Endothelial cell of umbilical vein (primary cell): ENCODE results near the gene OXNAD1. TPM values are rescaled to one million over a fixed set of nuclear protein-coding genes. Genes with fewer than 3 reads are reported as not detected.

Experiments used
- BruUV-seq: library from RNA; stranded (reverse); fragments of 400-500 nt; replicated peaks from 2 replicates; lab custom pipeline; 2021; lab: Mats Ljungman, UMichigan
- CTCF ChIA-PET: fragments of 300-600, 350-600 bp; sonication (Branson Sonifier 250); formaldehyde crosslinking; loops from one replicate; lab custom pipeline; 2021; ENCODE audit warnings: antibody characterized with exemption, inconsistent platforms; lab: Charles Lee
- POLR2A ChIA-PET: fragments of 300-600, 350-600 bp; sonication (Branson Sonifier 250); formaldehyde crosslinking; loops from one replicate; lab custom pipeline; 2021; ENCODE audit warnings: antibody characterized with exemption, inconsistent platforms; lab: Charles Lee
- DNase-seq: peaks from one replicate; pipeline ENCODE4 v3.0.0-alpha.2; 2011; ENCODE audit warnings: low read depth, low spot score
- FAIRE-seq: peaks from 2 replicates; lab custom pipeline; 2011; peaks lifted over from hg19 to GRCh38; lab: Jason Lieb, UNC
- H2AFZ ChIP-seq: 2 replicates; pipeline ENCODE4 v1.6.0; 2012; ENCODE audit warnings: low read depth, low read length, control low read depth, inconsistent platforms
- H3K27ac ChIP-seq: 2 replicates; pipeline ENCODE4 v1.5.1; 2011; ENCODE audit warnings: low read depth, mild to moderate bottlenecking, control low read depth, low read length, moderate library complexity; ENCODE audit not compliant: insufficient read depth
- H3K27me3 ChIP-seq, 2 experiments: 2 replicates each; pipeline versions ENCODE4 v1.6.0 to v1.6.1; 2011; ENCODE audit warnings: low read length in 2 of 2, mixed read lengths in 1 of 2; ENCODE audit not compliant: control insufficient read depth in 2 of 2, insufficient read depth in 2 of 2
- H3K36me3 ChIP-seq, 2 experiments: 2 replicates in 1 of 2; 3 replicates in 1 of 2; pipeline ENCODE4 v1.5.1; 2011; ENCODE audit warnings: low read length in 2 of 2, mild to moderate bottlenecking in 1 of 2, moderate library complexity in 1 of 2; ENCODE audit not compliant: control insufficient read depth in 2 of 2, insufficient read depth in 2 of 2; ENCODE audit errors: extremely low read depth in 1 of 2
- H3K4me1 ChIP-seq: 3 replicates; pipeline ENCODE4 v1.5.1; 2011; ENCODE audit warnings: mild to moderate bottlenecking, low read length; ENCODE audit not compliant: control insufficient read depth, insufficient read depth; ENCODE audit errors: extremely low read depth
- H3K4me2 ChIP-seq: 2 replicates; pipeline ENCODE4 v1.6.1; 2011; ENCODE audit warnings: low read length, control low read depth, mixed read lengths; ENCODE audit not compliant: insufficient read depth
- H3K4me3 ChIP-seq, 3 experiments: fragments of 200-600 bp in 1 of 3; sonication (generic), shearing (Covaris generic) in 1 of 3; replicated peaks in 1 of 3; 2 replicates each; pipeline ENCODE4 v1.5.1; 2011 to 2016; ENCODE audit warnings: control low read depth in 3 of 3, low read length in 3 of 3, mild to moderate bottlenecking in 2 of 3, inconsistent platforms in 1 of 3, low read depth in 1 of 3, moderate library complexity in 1 of 3; ENCODE audit not compliant: insufficient read depth in 1 of 3
- H3K79me2 ChIP-seq: 2 replicates; pipeline ENCODE4 v1.6.0; 2012; ENCODE audit warnings: low read length, inconsistent platforms; ENCODE audit not compliant: control insufficient read depth, insufficient read depth
- H3K9ac ChIP-seq: replicated peaks from 2 replicates; pipeline ENCODE3; 2011; ENCODE audit warnings: low read length, control low read depth; ENCODE audit not compliant: insufficient read depth; ENCODE audit errors: extremely low read depth
- H3K9me1 ChIP-seq: replicated peaks from 3 replicates; pipeline ENCODE4 v1.6.0; 2011; ENCODE audit warnings: mild to moderate bottlenecking, low read length; ENCODE audit not compliant: control insufficient read depth, insufficient read depth; ENCODE audit errors: extremely low read depth
- H3K9me3 ChIP-seq: replicated peaks from 2 replicates; pipeline ENCODE4 v1.5.1; 2012; ENCODE audit warnings: low read length, inconsistent platforms; ENCODE audit not compliant: control insufficient read depth, insufficient read depth
- H4K20me1 ChIP-seq: replicated peaks from 2 replicates; pipeline ENCODE3; 2011; ENCODE audit warnings: mild to moderate bottlenecking, low read length; ENCODE audit not compliant: control insufficient read depth, insufficient read depth; ENCODE audit errors: extremely low read depth
- CTCF ChIP-seq, 2 donors: IDR thresholded peaks; 1 replicate in 1 of 2; 2 replicates in 1 of 2; pipeline ENCODE4 v1.5.1; 2011; ENCODE audit warnings: low read length in 2 of 2, mild to moderate bottlenecking in 2 of 2, moderate library complexity in 2 of 2, control low read depth in 1 of 2, inconsistent platforms in 1 of 2, low read depth in 1 of 2; ENCODE audit not compliant: insufficient read depth in 1 of 2; ENCODE audit errors: extremely low read depth in 1 of 2
- EZH2 ChIP-seq: IDR thresholded peaks from 2 replicates; pipeline ENCODE4 v1.6.1; 2012; ENCODE audit warnings: borderline replicate concordance, low read depth, mild to moderate bottlenecking, moderate library complexity, low read length, inconsistent platforms; ENCODE audit not compliant: severe bottlenecking
- FOS ChIP-seq: IDR thresholded peaks from 2 replicates; pipeline ENCODE4 v1.6.1; 2011; ENCODE audit warnings: mild to moderate bottlenecking, low read length, moderate library complexity, borderline replicate concordance; ENCODE audit not compliant: insufficient read depth
- GATA2 ChIP-seq: IDR thresholded peaks from 2 replicates; pipeline ENCODE4 v1.7.0; 2011; ENCODE audit warnings: low read depth, mild to moderate bottlenecking, moderate library complexity, mixed read lengths, low read length; ENCODE audit not compliant: insufficient read length, insufficient read depth
- JUN ChIP-seq: IDR thresholded peaks from 2 replicates; pipeline ENCODE4 v1.6.1; 2011; ENCODE audit warnings: borderline replicate concordance, low read depth; ENCODE audit not compliant: insufficient read length, insufficient read depth
- MAX ChIP-seq: IDR thresholded peaks from 2 replicates; pipeline ENCODE4 v1.6.1; 2011; ENCODE audit not compliant: insufficient read depth, insufficient read length
- MYC ChIP-seq: IDR thresholded peaks from one replicate; pipeline ENCODE4 v1.6.1; 2011; ENCODE audit warnings: mild to moderate bottlenecking, low read depth, low read length
- POLR2A ChIP-seq: IDR thresholded peaks from 2 replicates; pipeline ENCODE4 v1.6.1; 2012; ENCODE audit warnings: low read depth, mild to moderate bottlenecking, control low read depth, low read length
- POLR2AphosphoS5 ChIP-seq: IDR thresholded peaks from 2 replicates; pipeline ENCODE4 v1.6.1; 2012; ENCODE audit warnings: low read depth, mild to moderate bottlenecking, control low read depth, low read length, moderate library complexity; ENCODE audit not compliant: insufficient read depth
- dilution Hi-C: fragments of 300-500 bp; cut with MboI; formaldehyde crosslinking; loops from one replicate; pipeline ENCODE4 v1.15.0; 2019; ENCODE audit warnings: low sequenced_read_pairs; ENCODE audit not compliant: extremely low pct_ligation_motif_present
- intact Hi-C: fragments of 100-400 bp; cut with micrococcal nuclease; formaldehyde crosslinking; loops from one replicate; pipeline ENCODE4 v1.10.0; 2022
- polyA plus RNA-seq, 4 experiments: library from polyadenylated mRNA; depleted of rRNA in 3 of 4; stranded (reverse) in 3 of 4; unstranded in 1 of 4; fragments of >200 nt; gene quantifications; 2 replicates each; pipeline versions ENCODE4 v1.2.1 to v1.2.3, GENCODE V29; 2011 to 2012; ENCODE audit warnings: missing spikeins in 1 of 4
- total RNA-seq: library from RNA; stranded (reverse); gene quantifications from 2 replicates; pipeline ENCODE4 v1.2.3, GENCODE V29; 2021

OXNAD1 gene
- total and polyA plus RNA-seq, 2 donors (not counting 3 experiments of a cell fraction or from before 2014, with no cell fraction given): 5.5 to 9.7 TPM

- no peaks in the 10 kb centered on the region for H4K20me1 ChIP-seq
- H3K9ac ChIP-seq: no peak overlapping the region
- no peaks in the 10 kb centered on the region for H3K9me3 ChIP-seq
- H3K4me1 ChIP-seq: no peaks in the 10 kb centered on the region
- no peaks in the 10 kb centered on the region for H3K27me3 ChIP-seq
- H3K27ac ChIP-seq: no peak overlapping the region
- intact Hi-C loops: no loop called here
- peak; percentile 22 for DNase-seq
- peak; percentile 55 for FAIRE-seq
- no peaks in the 10 kb centered on the region for H3K9me1 ChIP-seq
- no peak overlapping the region for H2AFZ ChIP-seq
- no peak for TF ChIP-seq POLR2AphosphoS5
- no peak for TF ChIP-seq POLR2A
- TF ChIP-seq MAX: no peak
- no peak for TF ChIP-seq EZH2
- no peak for TF ChIP-seq MYC
- no peak for TF ChIP-seq CTCF (IDR thresholded peaks at IDR 0.05; ENCODE audit: extremely low read depth in 1 of 2, insufficient read depth in 1 of 2, low read depth in 1 of 2, low read length in 2 of 2)
- TF ChIP-seq GATA2: no peak
- TF ChIP-seq FOS: no peak
- no peak for TF ChIP-seq JUN
- ChIA-PET POLR2A (no interaction called here), CTCF (interaction anchor here (0.6 to 1.2 kb wide), 7 partner anchors 17 to 650 kb away, joined by 3 to 5 read pairs (median 3); partner anchors contain the start of genes ANKRD28, BTD and HACL1)
- H3K4me3 ChIP-seq: no peak overlapping the region
- H3K4me2 ChIP-seq: no peak overlapping the region
- no TSS peak for BruUV-seq
- dilution Hi-C loops: no loop called here
- H3K79me2 ChIP-seq: no peaks in the 10 kb centered on the region
- no peaks in the 10 kb centered on the region for H3K36me3 ChIP-seq
Observed at GRCh38 chr3:16251316-16252085, 13.5 kb upstream of the OXNAD1 start.
